MCF 10A (cell line): ENCODE results near the gene ST6GAL2. TPM values are rescaled to one million over a fixed set of nuclear protein-coding genes. Genes with fewer than 3 reads are reported as not detected.

Source experiments
- BruUV-seq: library from RNA; stranded (reverse); fragments of 400-500 nt; replicated peaks from 2 replicates; lab custom pipeline; 2021; lab: Mats Ljungman, UMichigan
- CTCF ChIA-PET: fragments of 300-600 bp; sonication (Branson Sonifier 250); formaldehyde crosslinking; extraction: SDS; loops from one replicate; lab custom pipeline; 2021; ENCODE audit warnings: antibody characterized with exemption, inconsistent platforms; lab: Yijun Ruan, JAX
- POLR2A ChIA-PET: fragments of 300-600, 350-650 bp; sonication (Branson Sonifier 250); formaldehyde crosslinking; extraction: SDS; loops from one replicate; lab custom pipeline; 2020; ENCODE audit warnings: antibody characterized with exemption, inconsistent platforms; lab: Yijun Ruan, JAX
- DNase-seq: peaks from one replicate; pipeline ENCODE4 v3.0.0-alpha.2; 2018; ENCODE audit not compliant: unreplicated experiment
- H3K27ac Mint-ChIP-seq: one replicate; pipeline ENCODE4 v1.8.0; 2022; ENCODE audit warnings: mild to moderate bottlenecking, low read depth, mixed read lengths; ENCODE audit not compliant: unreplicated experiment
- H3K27me3 Mint-ChIP-seq: one replicate; pipeline ENCODE4 v1.8.0; 2022; ENCODE audit warnings: mixed read lengths; ENCODE audit not compliant: insufficient read depth, unreplicated experiment
- H3K36me3 Mint-ChIP-seq: one replicate; pipeline ENCODE4 v1.8.0; 2022; ENCODE audit warnings: mild to moderate bottlenecking, moderate library complexity, mixed read lengths; ENCODE audit not compliant: insufficient read depth, unreplicated experiment
- H3K4me1 Mint-ChIP-seq: one replicate; pipeline ENCODE4 v1.8.0; 2022; ENCODE audit warnings: mixed read lengths; ENCODE audit not compliant: insufficient read depth, unreplicated experiment
- H3K4me3 Mint-ChIP-seq: one replicate; pipeline ENCODE4 v1.8.0; 2022; ENCODE audit warnings: mild to moderate bottlenecking, moderate library complexity, mixed read lengths; ENCODE audit not compliant: unreplicated experiment
- H3K9me3 Mint-ChIP-seq: one replicate; pipeline ENCODE4 v1.8.0; 2022; ENCODE audit warnings: mixed read lengths; ENCODE audit not compliant: unreplicated experiment
- intact Hi-C: fragments of 100-400 bp; cut with micrococcal nuclease; formaldehyde crosslinking; loops from 2 replicates; pipeline ENCODE4 v1.14.1; 2022
- total RNA-seq: library from RNA; stranded (reverse); gene quantifications from 2 replicates; pipeline ENCODE4 v1.2.3, GENCODE V29; 2022
- TF ChIP-seq, protein P1 (sequence below): fragments of 200-600 bp; IDR thresholded peaks from one replicate; pipeline ENCODE4 v1.8.0; 2022; ENCODE audit warnings: antibody characterized with exemption, mild to moderate bottlenecking; ENCODE audit not compliant: unreplicated experiment

The ST6GAL2 gene
- total RNA-seq, 1 experiment from 2014 or later, result 0.68 TPM

DNA sequence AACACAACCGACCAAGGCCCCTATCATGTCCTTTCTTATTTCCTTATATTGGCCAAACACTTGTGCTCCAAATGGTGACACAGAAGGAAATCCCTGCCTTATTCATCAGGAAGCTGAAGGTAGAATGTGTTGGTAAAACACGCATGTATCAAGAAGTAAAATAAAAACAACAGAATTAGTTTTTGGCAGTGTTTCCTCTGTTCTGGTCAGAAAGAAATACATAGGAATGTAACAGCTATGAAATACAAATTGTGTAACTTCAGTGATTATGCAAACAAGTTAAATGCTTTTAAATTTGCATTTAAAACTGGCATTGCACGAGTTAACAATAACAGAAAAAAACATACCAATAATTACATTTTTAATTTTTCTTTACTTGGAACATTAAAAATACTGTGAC, 19.3 kb downstream of the ST6GAL2 start:
- POLR2A ChIA-PET, result interaction anchor here (0.7 to 1.5 kb wide), 3 partner anchors 12 to 131 kb away, joined by 3 read pairs; no protein-coding TSS in a partner anchor
- Mint-ChIP-seq H3K27me3 (no peaks in the 10 kb centered on the region), H3K4me3 (no peak overlapping the region), H3K9me3 (no peaks in the 10 kb centered on the region), H3K36me3 (no peaks in the 10 kb centered on the region), H3K27ac (no peak overlapping the region), H3K4me1 (peaks cover 15% of the 10 kb centered on the region)
- intact Hi-C loops, result loop anchor here (10.0 kb wide), 2 partner anchors 268 to 538 kb away; no protein-coding TSS in a partner anchor
- CTCF ChIA-PET, result interaction anchor here (0.7 to 1.0 kb wide), 3 partner anchors 9 to 803 kb away, joined by 3 read pairs; no protein-coding TSS in a partner anchor
- no TSS peak for BruUV-seq
- no peak for DNase-seq
- TF ChIP-seq, protein P1, sequence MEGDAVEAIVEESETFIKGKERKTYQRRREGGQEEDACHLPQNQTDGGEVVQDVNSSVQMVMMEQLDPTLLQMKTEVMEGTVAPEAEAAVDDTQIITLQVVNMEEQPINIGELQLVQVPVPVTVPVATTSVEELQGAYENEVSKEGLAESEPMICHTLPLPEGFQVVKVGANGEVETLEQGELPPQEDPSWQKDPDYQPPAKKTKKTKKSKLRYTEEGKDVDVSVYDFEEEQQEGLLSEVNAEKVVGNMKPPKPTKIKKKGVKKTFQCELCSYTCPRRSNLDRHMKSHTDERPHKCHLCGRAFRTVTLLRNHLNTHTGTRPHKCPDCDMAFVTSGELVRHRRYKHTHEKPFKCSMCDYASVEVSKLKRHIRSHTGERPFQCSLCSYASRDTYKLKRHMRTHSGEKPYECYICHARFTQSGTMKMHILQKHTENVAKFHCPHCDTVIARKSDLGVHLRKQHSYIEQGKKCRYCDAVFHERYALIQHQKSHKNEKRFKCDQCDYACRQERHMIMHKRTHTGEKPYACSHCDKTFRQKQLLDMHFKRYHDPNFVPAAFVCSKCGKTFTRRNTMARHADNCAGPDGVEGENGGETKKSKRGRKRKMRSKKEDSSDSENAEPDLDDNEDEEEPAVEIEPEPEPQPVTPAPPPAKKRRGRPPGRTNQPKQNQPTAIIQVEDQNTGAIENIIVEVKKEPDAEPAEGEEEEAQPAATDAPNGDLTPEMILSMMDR, result no peak

DNA sequence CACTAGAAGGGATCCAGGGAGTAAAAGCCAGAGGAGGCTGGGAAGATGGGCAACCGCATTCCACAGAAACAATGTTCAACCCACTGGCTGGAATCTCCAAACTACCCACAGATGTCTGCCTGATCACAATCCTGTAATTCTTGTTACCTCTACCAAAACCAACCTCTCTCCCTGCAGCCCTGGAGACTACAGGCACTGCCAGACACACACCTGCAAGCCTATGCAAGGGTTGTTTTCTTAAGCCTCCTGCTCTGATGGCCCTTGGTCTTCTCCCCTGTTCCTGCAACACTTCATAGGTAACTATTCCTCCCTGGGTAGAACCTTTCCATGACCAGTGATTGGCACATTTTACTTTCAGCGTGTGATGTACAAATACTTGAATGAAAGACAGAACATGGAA, 21.9 kb downstream of the ST6GAL2 start:
- H3K27me3 Mint-ChIP-seq, result no peaks in the 10 kb centered on the region
- CTCF ChIA-PET, result interaction anchor here (0.9 to 1.7 kb wide), 4 partner anchors 11 to 592 kb away, joined by 3 to 9 read pairs (median 3); no protein-coding TSS in a partner anchor
- POLR2A ChIA-PET, result no interaction called here

DNA sequence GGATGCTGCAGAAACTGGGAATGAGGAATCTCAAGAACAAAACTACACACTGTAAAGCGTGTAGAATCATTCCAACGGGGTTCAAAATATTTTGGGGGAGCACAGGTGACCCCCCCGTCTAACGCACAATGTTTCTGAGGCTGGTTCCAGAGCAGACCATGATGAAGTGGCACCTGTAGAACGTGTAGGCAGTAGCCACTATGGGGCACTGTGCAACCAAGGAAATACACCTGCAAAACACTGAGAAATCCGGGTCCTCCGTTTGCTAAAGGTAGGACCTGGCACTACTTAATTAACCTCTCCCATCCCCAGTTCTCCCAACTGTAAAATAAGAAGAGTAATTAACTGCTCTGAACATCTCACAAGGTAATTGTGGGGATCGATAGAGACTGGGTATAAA, 22.6 kb downstream of the ST6GAL2 start:
- no peak for DNase-seq
- TF ChIP-seq, protein P1, result peak; percentile 43
- intact Hi-C loops, result loop anchor here (1.0 to 10.0 kb wide), 4 partner anchors 226 to 806 kb away; no protein-coding TSS in a partner anchor
- Mint-ChIP-seq H3K4me1 (peaks cover 15% of the 10 kb centered on the region), H3K9me3 (peaks cover 18% of the 10 kb centered on the region), H3K4me3 (no peak overlapping the region), H3K36me3 (no peaks in the 10 kb centered on the region), H3K27ac (no peak overlapping the region), H3K27me3 (no peaks in the 10 kb centered on the region)
- CTCF ChIA-PET, result interaction anchor here (0.6 to 1.7 kb wide), 14 partner anchors 12 to 822 kb away, joined by 3 to 9 read pairs (median 3); no protein-coding TSS in a partner anchor
- BruUV-seq, result no TSS peak
- POLR2A ChIA-PET, result interaction anchor here (1.0 to 1.1 kb wide), 2 partner anchors 23 to 807 kb away, joined by 3 read pairs; no protein-coding TSS in a partner anchor

More for the DNA sequence above, 21.9 kb downstream of the ST6GAL2 start:
- no peak overlapping the region for H3K27ac Mint-ChIP-seq
- peaks cover 15% of the 10 kb centered on the region for H3K4me1 Mint-ChIP-seq
- no peak for DNase-seq
- peaks cover 12% of the 10 kb centered on the region for H3K9me3 Mint-ChIP-seq
- TF ChIP-seq, protein P1, result no peak
- H3K4me3 Mint-ChIP-seq, result no peak overlapping the region
- BruUV-seq, result no TSS peak
- H3K36me3 Mint-ChIP-seq, result no peaks in the 10 kb centered on the region
- intact Hi-C loops, result loop anchor here (5.0 to 10.0 kb wide), 3 partner anchors 227 to 541 kb away; no protein-coding TSS in a partner anchor

DNA sequence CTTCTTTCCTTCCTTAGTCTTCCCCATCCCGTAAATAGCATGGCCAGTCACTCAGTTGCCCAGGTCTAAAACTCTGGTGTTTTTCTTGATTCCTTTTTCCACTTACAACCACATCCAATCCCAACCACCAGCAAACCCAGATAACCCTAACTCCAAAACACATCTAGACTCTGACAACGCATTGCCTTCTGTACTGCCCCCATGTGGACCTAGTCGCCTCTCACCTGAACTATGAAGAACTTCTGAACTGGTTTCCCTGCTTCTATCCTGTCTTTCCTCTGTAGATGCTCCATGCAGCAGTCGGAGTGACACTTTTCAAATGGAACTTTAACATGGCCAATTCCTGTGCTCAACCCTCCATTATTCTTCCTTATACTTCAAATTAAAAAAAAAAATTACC, 26.5 kb downstream of the ST6GAL2 start:
- no peak for DNase-seq
- intact Hi-C loops, result no loop called here
- H3K4me1 Mint-ChIP-seq, result no peaks in the 10 kb centered on the region
- H3K4me3 Mint-ChIP-seq, result no peak overlapping the region
- ChIA-PET POLR2A (no interaction called here), CTCF (no interaction called here)
- no peaks in the 10 kb centered on the region for H3K27me3 Mint-ChIP-seq
- peaks cover 22% of the 10 kb centered on the region for H3K9me3 Mint-ChIP-seq
- H3K36me3 Mint-ChIP-seq, result no peaks in the 10 kb centered on the region
- BruUV-seq, result no TSS peak
- H3K27ac Mint-ChIP-seq, result no peak overlapping the region
- TF ChIP-seq, protein P1, result no peak
